COLO668 (cell line): Measurements from ENCODE around the gene STK39.
A peak's percentile ranks its signal among the peaks of the same experiment; 100 is the strongest.
"Not testable (repeated sequence)": the region's sequence is repeated elsewhere in the genome, so short reads cannot be mapped to it uniquely, and the experiment has no call there.

ENCODE experiments used
- DNase-seq: peaks from one replicate; lab custom pipeline; 2025; ENCODE audit not compliant: unreplicated experiment; lab: John Stamatoyannopoulos, UW

The STK39 gene

DNA sequence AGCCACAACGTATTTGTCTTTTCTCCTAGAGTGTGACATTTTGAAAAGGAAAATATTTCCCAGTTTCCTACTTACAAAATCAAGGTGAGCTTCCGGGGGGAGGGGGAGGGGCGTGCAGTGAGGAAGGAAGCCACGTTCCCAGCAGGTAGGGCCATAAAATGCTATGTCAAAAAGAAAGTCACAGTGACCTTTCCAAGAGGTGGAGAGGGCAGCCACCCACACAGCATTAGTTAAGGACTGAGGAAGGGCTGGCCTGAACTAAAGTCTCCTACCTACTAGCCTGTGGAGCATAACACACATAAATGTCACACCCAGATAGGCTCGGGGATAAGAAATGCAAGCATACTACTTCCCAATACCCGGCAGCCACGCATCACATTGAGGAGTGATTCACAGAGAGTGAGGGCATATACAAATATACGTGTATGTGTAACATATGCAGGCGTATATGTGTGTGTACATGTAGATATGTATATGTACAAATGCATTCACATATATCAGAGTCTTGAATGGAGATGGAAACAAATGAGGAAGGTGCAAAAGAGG is 191.1 kb downstream of the STK39 start:
- DNase-seq: no peak

GRCh38 chr2:168054657-168055056 is 192.7 kb downstream of the STK39 start:
- DNase-seq: no peak

DNA sequence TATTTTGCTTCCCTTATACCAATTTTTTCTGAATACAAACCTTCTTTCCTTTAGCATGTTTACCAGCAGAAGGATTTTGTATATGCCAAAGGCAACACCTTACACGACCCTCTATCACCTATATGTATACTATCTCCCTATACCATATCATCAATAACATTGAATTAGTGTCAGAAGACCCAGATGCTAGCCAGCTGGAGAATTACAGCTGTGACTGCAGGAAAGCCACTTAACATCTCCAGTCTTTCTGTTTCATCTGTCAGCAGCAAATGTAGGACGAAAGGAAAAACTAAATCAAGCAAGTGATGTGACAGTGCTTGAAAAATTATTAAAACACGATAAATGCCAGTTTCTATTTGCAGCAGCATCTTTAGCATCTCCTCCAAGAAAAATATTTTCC is 193.7 kb downstream of the STK39 start:
- DNase-seq: no peak

GRCh38 chr2:168052773-168053172 is 194.6 kb downstream of the STK39 start:
- DNase-seq: no peak

DNA sequence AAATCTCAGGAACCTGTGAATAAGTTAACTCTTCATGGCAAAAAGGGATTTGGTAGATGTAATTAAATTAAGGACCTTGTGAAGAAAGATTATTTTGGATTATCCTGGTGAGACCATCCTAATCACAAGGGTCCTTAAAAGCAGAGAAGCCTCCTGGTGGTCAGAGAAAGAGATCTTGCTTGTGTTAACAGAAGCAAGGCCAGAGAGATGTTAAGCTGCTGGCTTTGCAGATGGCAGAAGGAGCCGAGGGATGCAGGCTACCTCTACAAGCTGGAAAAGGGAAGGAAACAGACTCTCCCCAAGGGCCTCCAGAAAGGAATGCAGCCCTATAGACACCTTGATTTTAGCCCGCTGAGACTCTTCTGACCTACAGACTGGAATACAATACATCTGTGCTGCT is 197.0 kb downstream of the STK39 start:
- no peak for DNase-seq

- DNase-seq: no peak
Measured at GRCh38 chr2:168049609-168050008, 197.8 kb downstream of the STK39 start.

DNA sequence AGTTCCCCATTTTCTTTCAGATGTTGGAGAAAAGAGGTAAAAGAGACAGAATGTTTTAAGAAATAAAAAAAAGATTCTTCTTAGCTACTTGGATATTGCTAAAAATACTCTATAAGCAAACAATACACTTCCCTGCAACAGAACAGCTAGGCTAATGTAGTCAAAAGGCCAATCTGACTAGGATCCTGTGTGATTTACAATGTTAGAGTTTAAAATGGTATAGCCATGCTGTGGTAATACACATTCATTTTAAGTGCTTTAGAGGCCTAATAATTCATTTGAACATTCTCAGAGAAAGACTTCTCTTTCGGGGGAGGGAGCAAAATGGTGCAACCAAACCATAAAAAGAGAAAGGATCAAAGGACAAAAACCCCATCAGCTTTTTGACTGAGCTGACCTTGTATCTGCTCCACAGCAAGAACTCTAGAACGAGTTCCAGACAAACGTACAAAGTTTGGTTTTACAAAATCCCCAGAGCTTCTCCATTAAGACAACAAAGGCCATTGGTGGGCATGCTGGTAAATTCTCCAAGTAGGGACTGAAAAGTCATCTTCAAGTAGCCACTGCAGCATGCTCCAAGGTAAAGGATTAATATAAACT is 200.2 kb downstream of the STK39 start:
- no peak for DNase-seq

DNA sequence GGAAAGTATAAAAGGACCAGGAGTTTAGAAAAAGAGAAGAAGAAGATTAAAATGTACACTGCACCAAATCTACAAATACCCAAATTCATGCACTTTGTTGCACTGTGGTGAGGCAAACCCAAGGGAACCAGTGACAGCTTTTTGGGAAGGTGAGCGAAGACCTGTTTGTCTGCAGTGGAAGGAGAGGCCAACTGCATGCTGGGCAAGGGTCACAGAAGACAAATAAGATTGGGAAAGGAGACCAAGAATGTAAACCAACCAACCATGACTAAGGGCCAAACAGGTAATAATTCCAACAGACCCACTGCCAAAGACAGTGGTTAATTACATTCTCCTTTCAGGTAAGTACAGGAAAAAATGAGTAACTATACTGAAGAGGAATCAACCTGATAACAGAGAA is 202.8 kb downstream of the STK39 start:
- DNase-seq: no peak

- DNase-seq: no peak
Measured at GRCh38 chr2:168044176-168044575, 203.2 kb downstream of the STK39 start.

- not testable (repeated sequence) for DNase-seq
Measured at GRCh38 chr2:168042127-168042824, 205.1 kb downstream of the STK39 start.

GRCh38 chr2:168039881-168040280 is 207.5 kb downstream of the STK39 start:
- no peak for DNase-seq

- DNase-seq: no peak
Measured at GRCh38 chr2:168037778-168038177, 209.6 kb downstream of the STK39 start.

DNA sequence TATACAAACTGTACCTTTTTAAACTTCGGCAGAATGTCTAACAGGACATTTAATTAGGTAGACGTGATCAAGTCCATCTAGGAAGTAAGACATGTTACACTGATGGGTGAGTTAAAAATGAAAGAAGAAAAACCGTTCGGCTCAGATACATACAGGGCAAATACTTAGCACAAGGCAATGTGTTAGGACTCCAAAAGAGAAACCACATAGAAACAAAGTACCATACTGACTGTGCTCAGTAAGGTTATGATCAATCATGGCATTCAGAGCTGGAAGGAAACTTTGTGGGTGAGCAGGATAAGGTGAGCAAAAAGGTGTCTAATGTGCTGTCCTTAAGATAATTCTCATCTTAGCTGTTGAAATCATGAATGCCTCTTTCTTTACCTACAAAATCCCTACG is 211.9 kb downstream of the STK39 start:
- no peak for DNase-seq

DNA sequence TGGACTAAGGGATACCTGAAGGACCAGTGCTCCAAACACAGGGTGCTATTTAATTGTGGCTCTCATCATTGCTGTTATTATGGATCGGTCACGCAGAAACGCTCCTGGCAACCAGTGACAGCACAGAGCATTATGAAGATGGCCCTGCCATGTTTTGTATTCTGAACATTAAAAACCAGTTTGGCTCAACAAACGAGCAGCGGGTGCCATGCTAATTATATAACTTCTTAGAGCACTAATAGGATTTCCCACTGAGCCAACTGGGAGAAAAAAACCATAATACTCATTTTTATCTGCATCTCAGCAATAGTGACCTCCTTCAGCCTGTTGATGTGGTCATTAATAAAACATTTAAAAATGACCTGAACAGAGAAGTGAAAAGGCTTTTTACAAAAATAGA is 212.8 kb downstream of the STK39 start:
- no peak for DNase-seq

- peak; percentile 20 for DNase-seq
Measured at GRCh38 chr2:168033966-168034365, 213.4 kb downstream of the STK39 start.

GRCh38 chr2:168032091-168032490 is 215.3 kb downstream of the STK39 start:
- DNase-seq: no peak

GRCh38 chr2:168030862-168031624 is 216.4 kb downstream of the STK39 start:
- no peak for DNase-seq

DNA sequence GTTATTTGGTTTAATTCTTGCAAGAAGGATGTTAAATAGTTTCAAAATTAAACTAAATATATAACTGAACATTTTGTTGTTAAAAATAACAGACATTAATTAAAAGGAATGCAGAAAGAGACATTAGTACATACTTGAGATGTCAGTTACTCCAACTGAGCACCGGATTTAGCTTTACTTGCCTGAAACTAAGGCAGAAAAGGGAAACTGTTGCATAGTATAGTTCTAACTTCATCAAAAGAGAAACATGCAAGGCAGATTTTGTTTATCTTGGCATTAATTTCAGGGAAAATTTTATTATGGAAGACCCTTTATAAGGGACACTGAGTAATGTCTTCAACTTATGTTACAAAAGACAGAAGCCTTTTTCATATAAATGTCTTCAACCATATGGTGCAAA is 218.3 kb downstream of the STK39 start:
- DNase-seq: no peak

GRCh38 chr2:168028362-168028761 is 219.0 kb downstream of the STK39 start:
- no peak for DNase-seq

DNA sequence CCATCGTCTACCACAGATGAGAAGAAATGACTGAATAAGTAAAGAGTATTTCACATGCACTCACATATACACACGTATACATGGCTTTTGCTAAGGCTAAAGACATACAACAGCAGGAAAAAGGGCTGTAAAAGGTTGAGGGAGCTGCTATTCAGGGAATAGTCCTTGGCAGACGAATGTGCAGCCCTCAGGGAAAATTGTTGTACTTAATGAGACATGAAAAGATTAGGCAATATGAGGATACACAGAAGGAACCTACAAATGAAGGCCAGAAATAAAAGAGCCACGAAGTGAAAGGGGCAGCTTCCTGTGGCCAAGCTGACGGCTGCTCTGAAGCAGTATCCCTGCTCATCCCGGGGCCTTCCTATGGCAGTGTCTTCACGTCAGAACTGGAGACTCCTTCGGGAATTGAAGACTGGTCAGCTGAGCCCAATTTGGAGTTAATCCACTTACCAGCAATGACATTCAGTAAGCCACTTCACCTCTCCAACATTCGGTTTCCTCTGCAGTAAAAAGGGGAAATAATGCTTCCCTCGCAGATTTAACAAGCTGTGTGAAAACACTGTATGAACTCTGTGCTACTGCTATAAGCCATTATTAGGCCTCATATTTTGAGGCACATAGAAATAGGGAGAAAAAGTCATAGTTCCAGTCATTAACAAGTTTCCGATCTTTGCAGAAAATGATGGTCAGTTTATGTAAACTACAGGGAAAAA is 221.8 kb downstream of the STK39 start:
- DNase-seq: no peak

- no peak for DNase-seq
Measured at GRCh38 chr2:168024459-168024858, 222.9 kb downstream of the STK39 start.
